WTC11 (cell line): ENCODE data around the gene GPRASP1. TPM values are rescaled to one million over a fixed set of nuclear protein-coding genes. Genes with fewer than 3 reads are reported as not detected.
"Not testable (repeated sequence)": the region's sequence is repeated elsewhere in the genome, so short reads cannot be mapped to it uniquely, and the experiment has no call there.

Experiments
- ATAC-seq: fragments of 200-7000 bp; cut with Tn5 transposase; 2 replicates; pipeline ENCODE4 v1.10.0; 2021; ENCODE audit warnings: mild to moderate bottlenecking, moderate library complexity
- CTCF ChIA-PET: fragments of 300-600 bp; sonication (Branson Sonifier 250); formaldehyde crosslinking; loops from one replicate; lab custom pipeline; 2021; ENCODE audit warnings: antibody characterized with exemption; lab: Charles Lee
- POLR2A ChIA-PET: fragments of 350-600 bp; sonication (Branson Sonifier 250); formaldehyde crosslinking; loops from one replicate; lab custom pipeline; 2021; ENCODE audit warnings: antibody characterized with exemption; lab: Charles Lee
- DNase-seq: peaks from one replicate; pipeline ENCODE4 v3.0.0; 2021; ENCODE audit warnings: low spot score
- H3K27ac Mint-ChIP-seq: 2 replicates; pipeline ENCODE4 v1.8.0; 2021; ENCODE audit warnings: mixed read lengths
- H3K27me3 Mint-ChIP-seq: 2 replicates; pipeline ENCODE4 v1.8.0; 2021; ENCODE audit warnings: low read depth, mild to moderate bottlenecking, moderate library complexity, mixed read lengths
- H3K36me3 Mint-ChIP-seq: 2 replicates; pipeline ENCODE4 v1.8.0; 2021; ENCODE audit warnings: mixed read lengths
- H3K4me1 Mint-ChIP-seq: 2 replicates; pipeline ENCODE4 v1.8.0; 2022; ENCODE audit warnings: mixed read lengths
- H3K4me3 Mint-ChIP-seq: 2 replicates; pipeline ENCODE4 v1.8.0; 2021; ENCODE audit warnings: mild to moderate bottlenecking, moderate library complexity, mixed read lengths
- H3K9me3 Mint-ChIP-seq: 2 replicates; pipeline ENCODE4 v1.8.0; 2021; ENCODE audit warnings: mixed read lengths
- AFF4 ChIP-seq: sonication (generic); formaldehyde crosslinking; IDR thresholded peaks from 2 replicates; pipeline ENCODE4 v1.8.1; 2023; ENCODE audit warnings: mild to moderate bottlenecking, missing genetic modification reagents, borderline replicate concordance
- ATF3 ChIP-seq: sonication (generic); formaldehyde crosslinking; conservative IDR thresholded peaks from 2 replicates; pipeline ENCODE4 v1.8.1; 2022; ENCODE audit warnings: mild to moderate bottlenecking, missing genetic modification reagents
- CREM ChIP-seq: sonication (generic); formaldehyde crosslinking; IDR thresholded peaks from 2 replicates; pipeline ENCODE4 v1.8.1; 2022; ENCODE audit warnings: mild to moderate bottlenecking, missing genetic modification reagents, moderate library complexity
- E2F5 ChIP-seq: sonication (generic); formaldehyde crosslinking; IDR thresholded peaks from 2 replicates; pipeline ENCODE4 v1.8.1; 2022; ENCODE audit warnings: mild to moderate bottlenecking, moderate library complexity, missing genetic modification reagents
- EMX1 ChIP-seq: fragments of 250-450 bp; sonication (Bioruptor Pico); IDR thresholded peaks from 2 replicates; pipeline ENCODE4 v1.8.0; 2021; ENCODE audit warnings: mild to moderate bottlenecking
- FOXJ3 ChIP-seq: sonication (generic); formaldehyde crosslinking; IDR thresholded peaks from 2 replicates; pipeline ENCODE4 v1.9.0; 2021; ENCODE audit warnings: missing genetic modification reagents, mild to moderate bottlenecking, borderline replicate concordance
- GTF2I ChIP-seq: fragments of 250-450 bp; sonication (Bioruptor Pico); conservative IDR thresholded peaks from 2 replicates; pipeline ENCODE4 v1.4.0; 2021; ENCODE audit warnings: mild to moderate bottlenecking
- HMGA2 ChIP-seq: fragments of 250-450 bp; sonication (Bioruptor Pico); IDR thresholded peaks from 2 replicates; pipeline ENCODE4 v1.4.0; 2021; ENCODE audit warnings: mild to moderate bottlenecking, moderate library complexity
- NFATC4 ChIP-seq: fragments of 250-450 bp; sonication (Bioruptor Pico); IDR thresholded peaks from 2 replicates; pipeline ENCODE4 v1.9.0; 2021; ENCODE audit warnings: mild to moderate bottlenecking
- PREB ChIP-seq: sonication (generic); formaldehyde crosslinking; IDR thresholded peaks from 2 replicates; pipeline ENCODE4 v1.8.1; 2022; ENCODE audit warnings: mild to moderate bottlenecking, missing genetic modification reagents, moderate library complexity, borderline replicate concordance
- PRRX2 ChIP-seq: fragments of 250-450 bp; sonication (Bioruptor Pico); IDR thresholded peaks from 2 replicates; pipeline ENCODE4 v1.8.0; 2021; ENCODE audit warnings: mild to moderate bottlenecking
- SOX15 ChIP-seq: fragments of 250-450 bp; sonication (Bioruptor Pico); IDR thresholded peaks from 2 replicates; pipeline ENCODE4 v1.9.0; 2021; ENCODE audit warnings: mild to moderate bottlenecking
- TCF7 ChIP-seq: sonication (generic); formaldehyde crosslinking; IDR thresholded peaks from 2 replicates; pipeline ENCODE4 v1.8.0; 2022; ENCODE audit warnings: mild to moderate bottlenecking, low read depth, missing genetic modification reagents, moderate library complexity
- TEAD1 ChIP-seq: sonication (generic); formaldehyde crosslinking; IDR thresholded peaks from 2 replicates; pipeline ENCODE4 v1.8.0; 2022; ENCODE audit warnings: mild to moderate bottlenecking, missing genetic modification reagents
- TEAD4 ChIP-seq: sonication (generic); formaldehyde crosslinking; IDR thresholded peaks from 2 replicates; pipeline ENCODE4 v1.8.0; 2022; ENCODE audit warnings: mild to moderate bottlenecking, missing genetic modification reagents
- ZBTB43 ChIP-seq: sonication (generic); formaldehyde crosslinking; IDR thresholded peaks from 2 replicates; pipeline ENCODE4 v1.8.1; 2023; ENCODE audit warnings: mild to moderate bottlenecking, missing genetic modification reagents
- ZNF121 ChIP-seq: sonication (generic); formaldehyde crosslinking; IDR thresholded peaks from 2 replicates; pipeline ENCODE4 v1.8.0; 2023; ENCODE audit warnings: missing genetic modification reagents
- ZNF396 ChIP-seq: fragments of 250-450 bp; sonication (Bioruptor Pico); IDR thresholded peaks from 2 replicates; pipeline ENCODE4 v1.8.0; 2021; ENCODE audit warnings: mild to moderate bottlenecking, moderate library complexity, borderline replicate concordance
- ZNF425 ChIP-seq: fragments of 250-450 bp; sonication (Bioruptor Pico); conservative IDR thresholded peaks from 2 replicates; pipeline ENCODE4 v1.9.0; 2021; ENCODE audit warnings: mild to moderate bottlenecking
- total RNA-seq: library from RNA; stranded (reverse); gene quantifications from 3 replicates; pipeline ENCODE4 v1.2.3, GENCODE V29; 2021
- TF ChIP-seq, protein P1 (sequence below): fragments of 250-450 bp; sonication (Bioruptor Pico); IDR thresholded peaks from 2 replicates; pipeline ENCODE4 v1.9.0; 2021; ENCODE audit warnings: moderate library complexity, mild to moderate bottlenecking, inconsistent platforms, borderline replicate concordance
- TF ChIP-seq, protein P2 (sequence below): fragments of 250-450 bp; sonication (Bioruptor Pico); IDR thresholded peaks from 2 replicates; pipeline ENCODE4 v1.9.0; 2021; ENCODE audit warnings: mild to moderate bottlenecking

GPRASP1 gene
- total RNA-seq, 1 experiment from 2014 or later, result 2.0 TPM

DNA sequence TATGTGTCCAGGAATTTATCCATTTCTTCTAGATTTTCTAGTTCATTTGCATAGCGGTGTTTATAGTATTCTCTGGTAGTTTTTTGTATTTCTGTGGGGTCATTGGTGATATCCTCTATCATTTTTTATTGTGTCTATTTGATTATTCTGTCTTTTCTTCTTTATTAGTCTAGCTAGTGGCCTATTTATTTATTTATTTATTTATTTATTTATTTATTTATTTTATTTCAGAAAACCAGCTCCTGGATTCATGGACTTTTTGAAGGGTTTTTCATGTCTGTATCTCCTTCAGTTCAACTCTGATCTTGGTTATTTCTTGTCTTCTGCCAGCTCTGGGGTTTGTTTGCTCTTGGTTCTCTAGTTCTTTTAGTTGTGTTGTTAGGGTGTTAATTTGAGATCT lies 26.2 kb downstream of the GPRASP1 start:
- not testable (repeated sequence) for H3K4me1 Mint-ChIP-seq

DNA sequence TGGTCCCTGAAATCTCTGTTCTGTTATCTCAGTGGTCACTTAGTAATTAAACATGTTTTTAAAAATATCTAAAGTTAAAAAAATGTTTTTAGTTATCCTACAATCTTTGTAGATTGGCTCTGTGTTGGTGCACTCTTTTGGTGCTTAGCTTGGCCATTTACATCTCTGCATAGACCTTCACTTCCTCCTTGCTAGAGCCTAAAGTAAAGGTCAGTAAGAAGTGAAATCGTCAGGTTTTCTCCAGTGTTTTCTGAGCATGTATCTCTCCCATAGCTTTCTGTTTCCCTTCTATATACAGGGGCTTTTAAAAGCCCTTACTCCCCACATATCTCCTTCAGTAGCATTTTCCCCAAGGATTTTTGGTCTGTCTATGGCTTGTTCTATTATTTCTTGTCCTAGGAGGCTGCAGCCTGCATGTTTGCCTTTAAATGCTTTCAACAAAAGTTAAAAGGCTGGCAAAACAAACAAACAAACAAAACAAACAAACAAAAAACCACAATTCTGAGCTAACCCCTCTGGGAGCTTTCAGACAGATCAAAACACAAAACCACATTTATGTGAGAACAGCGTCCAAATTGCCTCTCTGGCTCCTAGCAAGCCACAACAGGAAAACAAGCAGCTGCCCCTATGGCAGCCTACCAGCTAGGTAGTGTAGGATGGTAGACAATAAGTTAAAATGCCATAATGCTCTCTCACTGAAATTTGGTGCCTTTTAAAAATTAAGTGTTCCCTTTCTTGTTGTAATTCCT lies 33.7 kb downstream of the GPRASP1 start:
- H3K27ac Mint-ChIP-seq, result no peak overlapping the region
- ChIA-PET CTCF (no interaction called here), POLR2A (no interaction called here)
- H3K4me1 Mint-ChIP-seq, result peaks cover 3% of the 10 kb centered on the region; the same call in 1 of the 2 replicates
- peaks cover 15% of the 10 kb centered on the region for H3K9me3 Mint-ChIP-seq
- TF ChIP-seq ATF3, result no peak
- no peak for TF ChIP-seq HMGA2 (CRISPR knock-in tag)
- TF ChIP-seq AFF4 (CRISPR knock-in tag), result no peak
- TF ChIP-seq CREM (CRISPR knock-in tag), result no peak
- TF ChIP-seq PRRX2 (CRISPR knock-in tag), result no peak
- no peak for TF ChIP-seq E2F5 (CRISPR knock-in tag)
- ATAC-seq (no peak), DNase-seq (no peak)
- no peak overlapping the region for H3K4me3 Mint-ChIP-seq
- H3K27me3 Mint-ChIP-seq, result peaks cover 6% of the 10 kb centered on the region; the same call in 1 of the 2 replicates
- peaks cover 6% of the 10 kb centered on the region for H3K36me3 Mint-ChIP-seq

More for the DNA sequence above, 26.2 kb downstream of the GPRASP1 start:
- H3K9me3 Mint-ChIP-seq, H3K27ac Mint-ChIP-seq, H3K27me3 Mint-ChIP-seq, POLR2A ChIA-PET, H3K4me3 Mint-ChIP-seq, ATAC-seq, DNase-seq, H3K36me3 Mint-ChIP-seq, CTCF ChIA-PET: not testable (repeated sequence)

DNA sequence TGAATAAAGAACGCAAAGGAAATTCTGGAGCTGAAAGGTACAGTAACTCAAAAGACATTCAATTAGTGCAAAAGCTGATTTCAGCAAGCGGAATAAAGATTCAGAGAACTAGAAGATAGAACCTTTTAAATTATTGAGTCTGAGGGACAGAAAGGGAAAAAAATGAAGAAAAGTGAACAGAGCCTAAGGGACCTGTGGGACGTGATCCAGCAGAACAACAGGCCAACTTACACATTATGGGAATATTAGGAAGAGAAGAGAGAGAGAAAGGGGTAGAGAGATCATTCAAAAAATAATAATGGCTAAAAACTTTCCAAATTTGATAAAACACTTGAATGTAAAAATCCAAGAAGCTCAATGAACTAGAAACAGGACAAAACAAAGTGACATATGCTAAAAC lies 43.5 kb downstream of the GPRASP1 start:
- DNase-seq (no peak), ATAC-seq (no peak)
- no peaks in the 10 kb centered on the region for H3K4me1 Mint-ChIP-seq
- H3K4me3 Mint-ChIP-seq, result no peak overlapping the region
- ChIA-PET POLR2A (no interaction called here), CTCF (no interaction called here)
- no peak overlapping the region for H3K27ac Mint-ChIP-seq
- H3K36me3 Mint-ChIP-seq, result 0 out of 2 replicates have a peak, but pooled peaks cover 7% of the 10 kb centered on the region
- H3K27me3 Mint-ChIP-seq, result no peaks in the 10 kb centered on the region
- peaks cover 14% of the 10 kb centered on the region for H3K9me3 Mint-ChIP-seq
- no peak for TF ChIP-seq CREM (CRISPR knock-in tag)
- no peak for TF ChIP-seq GTF2I
- no peak for TF ChIP-seq EMX1 (CRISPR knock-in tag)
- TF ChIP-seq SOX15 (CRISPR knock-in tag), result no peak
- TF ChIP-seq NFATC4 (CRISPR knock-in tag), result no peak
- no peak for TF ChIP-seq TCF7
- TF ChIP-seq FOXJ3 (CRISPR knock-in tag), result no peak
- TF ChIP-seq TEAD1, result no peak
- TF ChIP-seq TEAD4 (CRISPR knock-in tag), result no peak
- no peak for TF ChIP-seq HMGA2 (CRISPR knock-in tag)
- TF ChIP-seq PREB, result no peak
- TF ChIP-seq ZNF396 (CRISPR knock-in tag), result no peak
- no peak for TF ChIP-seq ZNF121 (CRISPR knock-in tag)
- no peak for TF ChIP-seq ZBTB43 (CRISPR knock-in tag)
- no peak for TF ChIP-seq ZNF425 (CRISPR knock-in tag)
- TF ChIP-seq, protein P1, sequence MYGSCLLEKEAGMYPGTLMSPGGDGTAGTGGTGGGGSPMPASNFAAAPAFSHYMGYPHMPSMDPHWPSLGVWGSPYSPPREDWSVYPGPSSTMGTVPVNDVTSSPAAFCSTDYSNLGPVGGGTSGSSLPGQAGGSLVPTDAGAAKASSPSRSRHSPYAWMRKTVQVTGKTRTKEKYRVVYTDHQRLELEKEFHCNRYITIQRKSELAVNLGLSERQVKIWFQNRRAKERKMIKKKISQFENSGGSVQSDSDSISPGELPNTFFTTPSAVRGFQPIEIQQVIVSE, result no peak
- TF ChIP-seq, protein P2, sequence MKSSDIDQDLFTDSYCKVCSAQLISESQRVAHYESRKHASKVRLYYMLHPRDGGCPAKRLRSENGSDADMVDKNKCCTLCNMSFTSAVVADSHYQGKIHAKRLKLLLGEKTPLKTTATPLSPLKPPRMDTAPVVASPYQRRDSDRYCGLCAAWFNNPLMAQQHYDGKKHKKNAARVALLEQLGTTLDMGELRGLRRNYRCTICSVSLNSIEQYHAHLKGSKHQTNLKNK (CRISPR knock-in tag), result no peak
